ENCODE measurements around the gene GPR35. TPM values are rescaled to one million over a fixed set of nuclear protein-coding genes. Genes with fewer than 3 reads are reported as not detected.
A peak's percentile ranks its signal among the peaks of the same experiment; 100 is the strongest.

Gene GPR35
- polyA plus RNA-seq, 1 donor (not counting 4 experiments of a cell fraction or from before 2014, with no cell fraction given): 0.04 TPM

GRCh38 chr2:240594511-240595380 lies 30.5 kb upstream of the GPR35 start:
- H2AFZ ChIP-seq (ENCODE audit: control insufficient read depth, low read length): no peak overlapping the region
- dilution Hi-C loops (cut with MboI; ENCODE audit: extremely low pct_ligation_motif_present, low sequenced_read_pairs): no loop called here
- H3K36me3 ChIP-seq (ENCODE audit: control insufficient read depth in 2 of 2, extremely low read depth in 1 of 2, insufficient read depth in 2 of 2, low read length in 2 of 2): peaks cover 14 to 23% of the 10 kb centered on the region in 2 experiments
- H3K9ac ChIP-seq (ENCODE audit: control insufficient read depth, extremely low read depth, insufficient read depth, low read length): no peak overlapping the region
- peaks cover 14% of the 10 kb centered on the region for H4K20me1 ChIP-seq (ENCODE audit: control insufficient read depth, extremely low read depth, insufficient read depth, low read length)
- no peak overlapping the region for H3K4me3 ChIP-seq (ENCODE audit: control insufficient read depth in 2 of 3, extremely low read depth in 1 of 3, insufficient read depth in 2 of 3, low read depth in 1 of 3, low read length in 3 of 3)
- H3K27ac ChIP-seq (ENCODE audit: control insufficient read depth, insufficient read depth, low read length): no peak overlapping the region
- H3K27me3 ChIP-seq (ENCODE audit: control insufficient read depth, extremely low read depth, insufficient read depth, low read length): no peaks in the 10 kb centered on the region
- H3K4me1 ChIP-seq (ENCODE audit: control insufficient read depth, extremely low read depth, insufficient read depth, low read length): no peaks in the 10 kb centered on the region
- no peak for FAIRE-seq
- H3K4me2 ChIP-seq (ENCODE audit: control insufficient read depth, extremely low read depth, insufficient read depth, low read depth, low read length): no peak overlapping the region
- no peak for DNase-seq (ENCODE audit: low read depth, low spot score)
- no peak for TF ChIP-seq CTCF (optimal IDR thresholded peaks at IDR 0.05 in 1 of 3, IDR thresholded peaks at IDR 0.05 in 1 of 3, conservative IDR thresholded peaks at IDR 0.05 in 1 of 3; ENCODE audit: extremely low read depth in 1 of 3, insufficient read depth in 2 of 3, low read length in 3 of 3)
- TF ChIP-seq EZH2 (IDR thresholded peaks at IDR 0.05; ENCODE audit: low read length): no peak
- peaks cover 22% of the 10 kb centered on the region for H3K79me2 ChIP-seq (ENCODE audit: control insufficient read depth, insufficient read depth, low read length)
- no peaks in the 10 kb centered on the region for H3K9me3 ChIP-seq (ENCODE audit: control insufficient read depth, low read depth, low read length)
- no peaks in the 10 kb centered on the region for H3K9me1 ChIP-seq (ENCODE audit: control insufficient read depth, extremely low read depth, insufficient read depth, low read length)

DNA sequence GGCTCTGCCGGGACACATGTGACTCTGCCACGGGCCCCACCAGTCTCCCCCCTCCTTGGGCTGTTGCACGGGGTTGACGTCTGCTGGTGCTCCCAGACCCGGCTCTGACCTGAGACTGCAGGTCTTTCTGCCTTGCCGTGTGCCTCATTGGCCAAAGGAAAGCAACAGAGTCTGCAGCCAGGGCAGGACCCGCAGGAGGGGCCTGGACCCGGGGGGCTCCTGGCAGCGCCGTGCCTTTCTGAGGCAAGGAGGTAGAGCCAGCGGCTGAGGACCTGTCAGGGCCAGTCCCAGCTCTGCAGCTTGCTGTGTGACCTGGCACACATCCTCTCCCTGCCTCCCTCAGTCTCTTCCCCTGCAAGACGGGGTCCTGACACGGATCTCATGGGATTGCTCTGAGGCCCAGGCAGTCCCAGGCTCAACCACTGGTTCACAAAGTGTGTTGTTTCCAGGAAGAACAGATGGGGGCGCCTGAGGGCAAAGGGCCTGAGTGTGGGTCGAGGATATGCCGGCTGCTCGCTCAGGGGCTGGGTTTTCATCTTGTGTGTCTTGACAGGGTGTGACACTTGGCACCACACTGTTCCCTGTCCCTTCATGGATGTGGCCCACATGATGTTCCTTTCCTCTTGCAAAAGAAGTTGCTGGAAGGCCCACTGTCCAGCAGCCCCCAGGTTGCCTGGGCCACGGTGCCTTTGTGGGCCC lies 29.8 kb upstream of the GPR35 start:
- Histone ChIP-seq H4K20me1 (ENCODE audit: control insufficient read depth, extremely low read depth, insufficient read depth, low read length) (peaks cover 14% of the 10 kb centered on the region), H3K4me1 (ENCODE audit: control insufficient read depth, extremely low read depth, insufficient read depth, low read length) (no peaks in the 10 kb centered on the region), H3K27me3 (ENCODE audit: control insufficient read depth, extremely low read depth, insufficient read depth, low read length) (no peaks in the 10 kb centered on the region), H3K4me2 (ENCODE audit: control insufficient read depth, extremely low read depth, insufficient read depth, low read depth, low read length) (no peak overlapping the region), H3K4me3 (ENCODE audit: control insufficient read depth in 2 of 3, extremely low read depth in 1 of 3, insufficient read depth in 2 of 3, low read depth in 1 of 3, low read length in 3 of 3) (no peak overlapping the region), H3K9me3 (ENCODE audit: control insufficient read depth, low read depth, low read length) (no peaks in the 10 kb centered on the region), H3K9me1 (ENCODE audit: control insufficient read depth, extremely low read depth, insufficient read depth, low read length) (no peaks in the 10 kb centered on the region), H3K36me3 (ENCODE audit: control insufficient read depth in 2 of 2, extremely low read depth in 1 of 2, insufficient read depth in 2 of 2, low read length in 2 of 2) (peaks cover 14 to 19% of the 10 kb centered on the region in 2 experiments), H2AFZ (ENCODE audit: control insufficient read depth, low read length) (no peak overlapping the region), H3K79me2 (ENCODE audit: control insufficient read depth, insufficient read depth, low read length) (peaks cover 14% of the 10 kb centered on the region), H3K9ac (ENCODE audit: control insufficient read depth, extremely low read depth, insufficient read depth, low read length) (no peak overlapping the region), H3K27ac (ENCODE audit: control insufficient read depth, insufficient read depth, low read length) (no peak overlapping the region)
- peak; percentile 10 to 30 (median 18) for TF ChIP-seq CTCF (optimal IDR thresholded peaks at IDR 0.05 in 1 of 3, IDR thresholded peaks at IDR 0.05 in 1 of 3, conservative IDR thresholded peaks at IDR 0.05 in 1 of 3; ENCODE audit: extremely low read depth in 1 of 3, insufficient read depth in 2 of 3, low read length in 3 of 3)
- TF ChIP-seq EZH2 (IDR thresholded peaks at IDR 0.05; ENCODE audit: low read length): no peak
- DNase-seq (ENCODE audit: low read depth, low spot score) (no peak), FAIRE-seq (no peak)
- dilution Hi-C loops (cut with MboI; ENCODE audit: extremely low pct_ligation_motif_present, low sequenced_read_pairs): no loop called here
